CD4-positive, alpha-beta T cell treated with Interleukin-6 at 100 ng/mL for 8 hours (primary cell): ENCODE results near the gene SPANXN3.
"Not testable (repeated sequence)": the region's sequence is repeated elsewhere in the genome, so short reads cannot be mapped to it uniquely, and the experiment has no call there.

Source experiments
- DNase-seq: peaks from one replicate; pipeline ENCODE4 v3.0.0-alpha.2; 2020; ENCODE audit warnings: mixed read lengths, low spot score

SPANXN3 gene

GRCh38 chrX:143517375-143517774 is at the start of gene SPANXN3:
TSS of gene SPANXN3 (minus strand) at chrX:143517475. CDS start at chrX:143517391, 84 bp downstream.
- not testable (repeated sequence) for DNase-seq

DNA sequence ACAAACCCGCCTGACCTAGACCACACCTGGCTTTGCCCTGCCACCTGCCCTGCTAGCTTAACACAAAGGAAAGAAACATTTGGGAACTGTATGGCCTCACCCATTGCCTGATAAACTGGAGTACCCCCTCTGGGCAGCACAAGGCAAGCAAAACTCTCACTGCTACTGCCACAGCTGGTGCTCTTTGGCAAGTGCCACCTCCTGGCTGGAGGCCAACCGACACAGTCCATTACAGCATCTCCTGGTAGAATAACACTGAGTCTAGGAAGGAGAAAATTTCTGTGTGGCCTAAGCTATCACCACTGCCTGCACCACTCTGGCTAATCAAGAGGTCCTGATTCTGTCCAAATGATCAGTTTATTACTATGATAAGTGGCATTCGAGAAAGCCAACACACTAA is 18.9 kb upstream of the SPANXN3 start:
- DNase-seq: no peak

GRCh38 chrX:143502196-143502595 is 15.1 kb downstream of the SPANXN3 start:
- DNase-seq: not testable (repeated sequence)

- no peak for DNase-seq
These were observed 16.5 kb downstream of the SPANXN3 start for GRCh38 chrX:143500751-143501150.

DNA sequence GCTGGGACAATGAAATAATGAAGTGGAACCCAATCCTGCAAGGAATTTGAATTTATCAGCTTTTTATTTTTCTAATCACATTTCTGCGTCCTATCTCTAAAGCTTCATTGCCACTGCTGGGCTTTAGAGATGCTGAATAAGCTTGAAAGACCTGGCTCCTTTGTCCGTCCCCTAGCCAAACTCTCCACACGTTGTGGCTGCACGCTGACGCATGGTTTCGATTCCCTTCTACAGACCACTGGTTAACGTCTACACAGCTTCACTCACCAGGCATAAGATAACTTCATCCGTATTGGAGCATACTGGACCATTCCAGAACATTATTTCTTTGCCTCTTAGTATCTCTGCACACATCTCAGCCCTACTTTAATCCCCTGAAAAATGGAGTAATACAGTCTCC is 31.2 kb downstream of the SPANXN3 start:
- no peak for DNase-seq

- DNase-seq: no peak
These were observed 40.5 kb downstream of the SPANXN3 start for GRCh38 chrX:143476751-143477150.

DNA sequence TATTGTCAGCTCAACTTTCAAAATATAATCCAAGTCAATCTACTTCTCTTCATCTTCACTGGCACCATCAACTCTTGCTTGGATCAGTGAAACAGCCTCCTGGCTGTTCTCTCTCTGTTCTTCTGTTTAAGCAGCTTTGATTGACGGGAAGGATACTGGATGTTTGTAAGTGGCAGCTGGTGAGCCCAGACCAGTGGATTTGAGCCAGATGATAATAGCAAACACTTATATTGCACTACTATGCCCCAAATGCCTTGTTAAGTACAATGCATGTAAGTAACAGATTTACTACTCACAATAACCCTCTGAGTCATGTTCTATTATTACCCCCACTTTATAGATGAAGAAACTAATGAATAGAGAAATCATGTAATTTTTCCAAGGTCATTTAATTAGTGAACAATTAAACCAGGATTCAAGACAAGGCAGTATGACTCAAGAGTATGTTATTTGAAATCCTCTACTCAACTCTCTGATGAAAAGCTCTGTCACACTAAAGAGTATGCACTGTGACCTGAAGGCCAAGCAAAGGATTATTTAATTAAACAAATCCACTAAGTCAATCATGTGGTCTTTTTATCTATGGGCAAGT is 44.8 kb downstream of the SPANXN3 start:
- DNase-seq: no peak

GRCh38 chrX:143466130-143466529 is 51.1 kb downstream of the SPANXN3 start:
- no peak for DNase-seq

DNA sequence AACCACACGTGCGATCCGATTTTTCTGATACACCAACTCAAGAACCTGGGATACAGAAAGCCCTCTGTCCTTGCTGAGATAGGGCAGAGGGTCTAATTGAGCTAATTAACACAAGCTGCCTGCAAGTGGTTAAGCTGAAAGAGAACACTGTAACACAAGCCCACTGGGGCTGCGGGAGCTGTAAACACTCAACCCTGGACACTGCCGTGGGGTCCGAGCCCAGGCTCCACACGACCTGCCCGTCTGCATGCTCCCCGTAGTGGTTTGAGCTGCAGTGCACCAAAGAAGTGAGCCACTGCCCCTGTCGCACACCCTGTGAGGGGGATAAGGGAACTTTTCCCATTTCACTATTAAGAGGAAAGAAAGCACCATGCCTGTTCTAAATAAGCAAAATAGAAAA is 54.6 kb downstream of the SPANXN3 start:
- DNase-seq: no peak

DNA sequence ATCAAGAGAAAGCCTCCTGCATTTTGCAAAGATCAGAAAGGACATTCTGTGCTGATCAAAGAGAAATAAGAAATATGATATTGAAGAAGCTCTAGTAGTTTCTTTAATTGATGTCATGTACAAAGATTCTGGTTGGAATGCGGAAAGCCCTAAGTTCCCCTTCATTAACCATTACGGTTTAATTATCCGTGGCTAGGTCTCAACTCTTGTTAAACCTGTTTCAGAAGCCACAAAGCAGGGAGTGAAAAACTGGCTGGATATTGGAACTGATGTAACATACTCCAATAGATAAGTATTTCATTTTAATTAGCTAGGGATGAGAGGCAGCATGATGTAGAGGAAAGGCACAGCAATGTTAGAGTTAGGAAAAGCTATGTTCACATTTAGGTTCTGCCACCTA is 55.7 kb downstream of the SPANXN3 start:
- no peak for DNase-seq
